ENCODE data around the gene SLC10A3.

DNA sequence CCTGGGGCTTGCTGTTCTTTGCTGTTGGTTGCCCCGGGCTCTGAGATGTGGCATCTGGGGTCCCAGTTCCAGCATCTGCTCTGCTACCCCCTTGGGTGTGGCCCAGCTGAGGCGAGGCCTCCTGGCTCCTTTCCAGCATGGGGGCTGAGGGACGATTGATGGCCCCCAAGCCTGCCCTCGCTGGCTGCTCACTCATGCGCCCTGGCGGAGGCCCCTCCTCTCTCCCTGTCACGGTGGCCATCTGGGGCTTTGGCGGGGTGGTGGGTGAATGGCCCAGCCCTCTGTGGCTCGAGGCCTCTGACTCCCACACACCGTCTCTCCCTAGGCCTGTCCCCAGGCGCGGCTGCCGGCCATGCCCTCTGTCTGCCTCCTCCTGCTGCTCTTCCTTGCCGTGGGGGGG lies 30.6 kb downstream of the SLC10A3 start:
- no peak for TF ChIP-seq POLR2AphosphoS5 (IDR thresholded peaks at IDR 0.05; ENCODE audit: low read depth, low read length)
- TF ChIP-seq POLR2A (IDR thresholded peaks at IDR 0.05; ENCODE audit: low read depth, low read length), result no peak
- TF ChIP-seq TAF1 (IDR thresholded peaks at IDR 0.05; ENCODE audit: low read depth, low read length), result no peak
- TF ChIP-seq SPI1 (IDR thresholded peaks at IDR 0.05; ENCODE audit: low read depth, low read length), result no peak
- no peak for TF ChIP-seq PAX5 (IDR thresholded peaks at IDR 0.05; ENCODE audit: insufficient read depth, low read length, severe bottlenecking)

Data from GM12891 (cell line).